ENCODE data around the gene PSMA7. TPM values are rescaled to one million over a fixed set of nuclear protein-coding genes. Genes with fewer than 3 reads are reported as not detected.

PSMA7 gene
- total RNA-seq, 1 donor from 2014 or later: 289 TPM

- H3K4me1 Mint-ChIP-seq (ENCODE audit: low read depth, unreplicated experiment): no peaks in the 10 kb centered on the region
- TF ChIP-seq CTCF (IDR thresholded peaks at IDR 0.05; ENCODE audit: partially characterized antibody, unreplicated experiment): no peak
- no peak for DNase-seq
- no peak overlapping the region for H3K27ac Mint-ChIP-seq (ENCODE audit: unreplicated experiment)
- peaks cover 20% of the 10 kb centered on the region for H3K36me3 Mint-ChIP-seq (ENCODE audit: unreplicated experiment)
- no peak overlapping the region for H3K4me3 Mint-ChIP-seq (ENCODE audit: unreplicated experiment)
- H3K27me3 Mint-ChIP-seq (ENCODE audit: unreplicated experiment): peaks cover 18% of the 10 kb centered on the region
- H3K9me3 Mint-ChIP-seq (ENCODE audit: unreplicated experiment): peaks cover 17% of the 10 kb centered on the region
Measured at GRCh38 chr20:62103508-62104233, 39.5 kb downstream of the PSMA7 start.

GRCh38 chr20:62101078-62101477, 42.1 kb downstream of the PSMA7 start:
- Mint-ChIP-seq H3K4me1 (ENCODE audit: low read depth, unreplicated experiment) (no peaks in the 10 kb centered on the region), H3K27me3 (ENCODE audit: unreplicated experiment) (peaks cover 13% of the 10 kb centered on the region), H3K27ac (ENCODE audit: unreplicated experiment) (no peak overlapping the region), H3K4me3 (ENCODE audit: unreplicated experiment) (no peak overlapping the region), H3K9me3 (ENCODE audit: unreplicated experiment) (peaks cover 14% of the 10 kb centered on the region), H3K36me3 (ENCODE audit: unreplicated experiment) (peaks cover 17% of the 10 kb centered on the region)
- no peak for DNase-seq
- no peak for TF ChIP-seq CTCF (IDR thresholded peaks at IDR 0.05; ENCODE audit: partially characterized antibody, unreplicated experiment)

GRCh38 chr20:62097881-62098407, 45.2 kb downstream of the PSMA7 start:
- H3K4me3 Mint-ChIP-seq (ENCODE audit: unreplicated experiment): no peak overlapping the region

GRCh38 chr20:62096421-62097380, 46.5 kb downstream of the PSMA7 start:
- peaks cover 15% of the 10 kb centered on the region for H3K36me3 Mint-ChIP-seq (ENCODE audit: unreplicated experiment)
- H3K4me1 Mint-ChIP-seq (ENCODE audit: low read depth, unreplicated experiment): no peaks in the 10 kb centered on the region
- no peak for TF ChIP-seq CTCF (IDR thresholded peaks at IDR 0.05; ENCODE audit: partially characterized antibody, unreplicated experiment)
- H3K27me3 Mint-ChIP-seq (ENCODE audit: unreplicated experiment): peaks cover 6% of the 10 kb centered on the region
- peaks cover 10% of the 10 kb centered on the region for H3K9me3 Mint-ChIP-seq (ENCODE audit: unreplicated experiment)
- no peak overlapping the region for H3K27ac Mint-ChIP-seq (ENCODE audit: unreplicated experiment)
- DNase-seq: no peak
- no peak overlapping the region for H3K4me3 Mint-ChIP-seq (ENCODE audit: unreplicated experiment)

More at GRCh38 chr20:62097881-62098407, 45.2 kb downstream of the PSMA7 start:
- Mint-ChIP-seq H3K27me3 (ENCODE audit: unreplicated experiment) (peaks cover 8% of the 10 kb centered on the region), H3K4me1 (ENCODE audit: low read depth, unreplicated experiment) (no peaks in the 10 kb centered on the region), H3K9me3 (ENCODE audit: unreplicated experiment) (peaks cover 10% of the 10 kb centered on the region), H3K36me3 (ENCODE audit: unreplicated experiment) (peaks cover 10% of the 10 kb centered on the region), H3K27ac (ENCODE audit: unreplicated experiment) (no peak overlapping the region)
- TF ChIP-seq CTCF (IDR thresholded peaks at IDR 0.05; ENCODE audit: partially characterized antibody, unreplicated experiment): no peak
- DNase-seq: no peak
